HepG2 (cell line): ENCODE measurements around the gene C1orf50. TPM values are rescaled to one million over a fixed set of nuclear protein-coding genes. Genes with fewer than 3 reads are reported as not detected.

Source experiments
- ADNP ChIP-seq: sonication (generic); formaldehyde crosslinking; IDR thresholded peaks from 2 replicates; pipeline ENCODE4 v1.4.0; 2020; ENCODE audit warnings: missing genetic modification reagents
- BCL6 ChIP-seq: IDR thresholded peaks from 2 replicates; pipeline ENCODE4 v1.6.1; 2016; ENCODE audit warnings: missing genetic modification reagents, missing compliant biosample characterization
- BRF2 ChIP-seq: sonication (generic); formaldehyde crosslinking; IDR thresholded peaks from 2 replicates; pipeline ENCODE4 v1.8.1; 2022; ENCODE audit warnings: mild to moderate bottlenecking, missing genetic modification reagents
- CC2D1A ChIP-seq: sonication (generic); formaldehyde crosslinking; IDR thresholded peaks from 2 replicates; pipeline ENCODE4 v1.8.1; 2023; ENCODE audit warnings: mild to moderate bottlenecking, missing genetic modification reagents
- ELF3 ChIP-seq: IDR thresholded peaks from 2 replicates; pipeline ENCODE4 v1.6.1; 2016; ENCODE audit warnings: missing genetic modification reagents, missing compliant biosample characterization
- HNRNPK ChIP-seq: fragments of 200-400 bp; formaldehyde crosslinking; IDR thresholded peaks from 2 replicates; pipeline ENCODE4 v1.6.1; 2018; ENCODE audit warnings: low read length, low read depth, moderate library complexity, mild to moderate bottlenecking; ENCODE audit not compliant: poor library complexity, severe bottlenecking
- IRF9 ChIP-seq: sonication (generic); formaldehyde crosslinking; IDR thresholded peaks from 2 replicates; pipeline ENCODE4 v1.8.0; 2022; ENCODE audit warnings: missing genetic modification reagents, mild to moderate bottlenecking, borderline replicate concordance
- JUN ChIP-seq: sonication (generic); formaldehyde crosslinking; IDR thresholded peaks from 2 replicates; pipeline ENCODE4 v1.4.0; 2020; ENCODE audit warnings: mild to moderate bottlenecking, missing genetic modification reagents
- KLF16 ChIP-seq, 2 experiments: sonication (generic) in 1 of 2; formaldehyde crosslinking in 1 of 2; IDR thresholded peaks; 2 replicates each; pipeline versions ENCODE4 v1.6.1 to v1.8.0; 2016 to 2023; ENCODE audit warnings: missing genetic modification reagents in 2 of 2, missing compliant biosample characterization in 1 of 2
- MATR3 ChIP-seq: sonication (generic); formaldehyde crosslinking; IDR thresholded peaks from 2 replicates; pipeline ENCODE4 v1.4.0; 2020; ENCODE audit warnings: missing genetic modification reagents
- RCOR2 ChIP-seq: IDR thresholded peaks from 2 replicates; pipeline ENCODE4 v1.6.1; 2016; ENCODE audit warnings: missing biosample characterization, missing genetic modification reagents
- SAP130 ChIP-seq: IDR thresholded peaks from 2 replicates; pipeline ENCODE4 v1.6.1; 2016; ENCODE audit warnings: low read depth
- STAG1 ChIP-seq: sonication (generic); formaldehyde crosslinking; IDR thresholded peaks from 2 replicates; pipeline ENCODE4 v1.4.0; 2020; ENCODE audit warnings: missing genetic modification reagents
- THAP11 ChIP-seq: IDR thresholded peaks from 2 replicates; pipeline ENCODE4 v1.6.1; 2016; ENCODE audit warnings: missing biosample characterization, missing genetic modification reagents
- ZKSCAN8 ChIP-seq: IDR thresholded peaks from 2 replicates; pipeline ENCODE4 v1.6.1; 2016; ENCODE audit warnings: borderline replicate concordance, missing genetic modification reagents, missing compliant biosample characterization
- ZNF101 ChIP-seq: sonication (generic); formaldehyde crosslinking; IDR thresholded peaks from 2 replicates; pipeline ENCODE4 v1.4.0; 2020; ENCODE audit warnings: mild to moderate bottlenecking, low read depth, missing genetic modification reagents, borderline replicate concordance
- ZNF30 ChIP-seq: sonication (generic); formaldehyde crosslinking; IDR thresholded peaks from 2 replicates; pipeline ENCODE4 v1.5.0; 2020; ENCODE audit warnings: mild to moderate bottlenecking, missing genetic modification reagents
- ZNF567 ChIP-seq: sonication (generic); formaldehyde crosslinking; IDR thresholded peaks from 2 replicates; pipeline ENCODE4 v1.8.1; 2023; ENCODE audit warnings: mild to moderate bottlenecking, missing genetic modification reagents, borderline replicate concordance
- ZNF766 ChIP-seq: sonication (generic); formaldehyde crosslinking; IDR thresholded peaks from 2 replicates; pipeline ENCODE4 v1.5.0; 2020; ENCODE audit warnings: missing genetic modification reagents, borderline replicate concordance
- polyA plus RNA-seq, 8 experiments: library from polyadenylated mRNA; depleted of rRNA in 3 of 8; stranded (reverse) in 7 of 8; unstranded in 1 of 8; fragments of >200 nt; fragmentation: Illumina TruSeq in 4 of 8; extraction: Trizol in 4 of 8; gene quantifications; 2 replicates each; pipeline versions ENCODE4 v1.2.1 to v1.2.3, GENCODE V29; 2011 to 2016; ENCODE audit warnings: low read depth in 4 of 8, missing spikeins in 1 of 8, mixed read lengths in 1 of 8; ENCODE audit not compliant: insufficient read depth in 1 of 8
- total RNA-seq, 5 experiments: library from RNA; depleted of rRNA; stranded (reverse); fragments of >200 nt; fragmentation: Illumina TruSeq; extraction: Trizol; gene quantifications; 2 replicates each; pipeline ENCODE4 v1.2.3, GENCODE V29; 2016; ENCODE audit warnings: low read depth in 1 of 5
- TF ChIP-seq, protein P1 (sequence below): sonication (generic); formaldehyde crosslinking; IDR thresholded peaks from 2 replicates; pipeline ENCODE4 v1.4.0; 2020; ENCODE audit warnings: missing genetic modification reagents, borderline replicate concordance
- TF ChIP-seq, protein P2 (sequence below): sonication (generic); formaldehyde crosslinking; IDR thresholded peaks from 2 replicates; pipeline ENCODE4 v1.4.0; 2020; ENCODE audit warnings: mild to moderate bottlenecking, missing genetic modification reagents, borderline replicate concordance

C1orf50 gene
- total and polyA plus RNA-seq, 2 of the 13 experiments (the other 11 are each of a cell fraction or from before 2014, with no cell fraction given) = 4.3 to 4.8 TPM

GRCh38 chr1:42756956-42757891 lies 9.8 kb upstream of the C1orf50 start (continued):
- TF ChIP-seq, protein P1, sequence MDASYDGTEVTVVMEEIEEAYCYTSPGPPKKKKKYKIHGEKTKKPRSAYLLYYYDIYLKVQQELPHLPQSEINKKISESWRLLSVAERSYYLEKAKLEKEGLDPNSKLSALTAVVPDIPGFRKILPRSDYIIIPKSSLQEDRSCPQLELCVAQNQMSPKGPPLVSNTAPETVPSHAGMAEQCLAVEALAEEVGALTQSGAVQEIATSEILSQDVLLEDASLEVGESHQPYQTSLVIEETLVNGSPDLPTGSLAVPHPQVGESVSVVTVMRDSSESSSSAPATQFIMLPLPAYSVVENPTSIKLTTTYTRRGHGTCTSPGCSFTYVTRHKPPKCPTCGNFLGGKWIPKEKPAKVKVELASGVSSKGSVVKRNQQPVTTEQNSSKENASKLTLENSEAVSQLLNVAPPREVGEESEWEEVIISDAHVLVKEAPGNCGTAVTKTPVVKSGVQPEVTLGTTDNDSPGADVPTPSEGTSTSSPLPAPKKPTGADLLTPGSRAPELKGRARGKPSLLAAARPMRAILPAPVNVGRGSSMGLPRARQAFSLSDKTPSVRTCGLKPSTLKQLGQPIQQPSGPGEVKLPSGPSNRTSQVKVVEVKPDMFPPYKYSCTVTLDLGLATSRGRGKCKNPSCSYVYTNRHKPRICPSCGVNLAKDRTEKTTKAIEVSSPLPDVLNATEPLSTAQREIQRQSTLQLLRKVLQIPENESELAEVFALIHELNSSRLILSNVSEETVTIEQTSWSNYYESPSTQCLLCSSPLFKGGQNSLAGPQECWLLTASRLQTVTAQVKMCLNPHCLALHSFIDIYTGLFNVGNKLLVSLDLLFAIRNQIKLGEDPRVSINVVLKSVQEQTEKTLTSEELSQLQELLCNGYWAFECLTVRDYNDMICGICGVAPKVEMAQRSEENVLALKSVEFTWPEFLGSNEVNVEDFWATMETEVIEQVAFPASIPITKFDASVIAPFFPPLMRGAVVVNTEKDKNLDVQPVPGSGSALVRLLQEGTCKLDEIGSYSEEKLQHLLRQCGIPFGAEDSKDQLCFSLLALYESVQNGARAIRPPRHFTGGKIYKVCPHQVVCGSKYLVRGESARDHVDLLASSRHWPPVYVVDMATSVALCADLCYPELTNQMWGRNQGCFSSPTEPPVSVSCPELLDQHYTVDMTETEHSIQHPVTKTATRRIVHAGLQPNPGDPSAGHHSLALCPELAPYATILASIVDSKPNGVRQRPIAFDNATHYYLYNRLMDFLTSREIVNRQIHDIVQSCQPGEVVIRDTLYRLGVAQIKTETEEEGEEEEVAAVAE (CRISPR knock-in tag) = no peak
- TF ChIP-seq ZNF30 (CRISPR knock-in tag) (no peak), IRF9 (CRISPR knock-in tag) (no peak), MATR3 (no peak), JUN (CRISPR knock-in tag) (no peak), CC2D1A (CRISPR knock-in tag) (0 out of 2 replicates have a peak, but pooled peaks have one; percentile 25), ZKSCAN8 (no peak), THAP11 (0 out of 2 replicates have a peak, but pooled peaks have one; percentile 27), ELF3 (0 out of 2 replicates have a peak, but pooled peaks have one; percentile 26), BCL6 (CRISPR knock-in tag) (no peak), ZNF766 (CRISPR knock-in tag) (no peak), STAG1 (CRISPR knock-in tag) (peak; percentile 54), HNRNPK (no peak), SAP130 (CRISPR knock-in tag) (peak; percentile 28; the same call in 1 of the 2 replicates), RCOR2 (CRISPR knock-in tag) (no peak), ZNF567 (CRISPR knock-in tag) (no peak), ADNP (CRISPR knock-in tag) (no peak), ZNF101 (CRISPR knock-in tag) (no peak), KLF16 (CRISPR knock-in tag; IDR thresholded peaks at IDR 0.05) (no peak), BRF2 (CRISPR knock-in tag) (no peak)
- TF ChIP-seq, protein P2, sequence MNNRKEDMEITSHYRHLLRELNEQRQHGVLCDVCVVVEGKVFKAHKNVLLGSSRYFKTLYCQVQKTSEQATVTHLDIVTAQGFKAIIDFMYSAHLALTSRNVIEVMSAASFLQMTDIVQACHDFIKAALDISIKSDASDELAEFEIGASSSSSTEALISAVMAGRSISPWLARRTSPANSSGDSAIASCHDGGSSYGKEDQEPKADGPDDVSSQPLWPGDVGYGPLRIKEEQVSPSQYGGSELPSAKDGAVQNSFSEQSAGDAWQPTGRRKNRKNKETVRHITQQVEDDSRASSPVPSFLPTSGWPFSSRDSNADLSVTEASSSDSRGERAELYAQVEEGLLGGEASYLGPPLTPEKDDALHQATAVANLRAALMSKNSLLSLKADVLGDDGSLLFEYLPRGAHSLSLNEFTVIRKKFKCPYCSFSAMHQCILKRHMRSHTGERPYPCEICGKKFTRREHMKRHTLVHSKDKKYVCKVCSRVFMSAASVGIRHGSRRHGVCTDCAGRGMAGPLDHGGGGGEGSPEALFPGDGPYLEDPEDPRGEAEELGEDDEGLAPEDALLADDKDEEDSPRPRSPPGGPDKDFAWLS (CRISPR knock-in tag) = no peak
